IMR-90 (cell line): ENCODE results near the gene PRELP. TPM values are rescaled to one million over a fixed set of nuclear protein-coding genes. Genes with fewer than 3 reads are reported as not detected.

Experiments
- ATAC-seq: fragments of 200-7000 bp; cut with Tn5 transposase; 2 replicates; pipeline ENCODE4 v1.9.1; 2020; ENCODE audit warnings: low read depth, mild to moderate bottlenecking, moderate library complexity
- BruUV-seq: library from RNA; stranded (reverse); fragments of 400-500 nt; replicated peaks from 2 replicates; lab custom pipeline; 2021; lab: Mats Ljungman, UMichigan
- CTCF ChIA-PET: fragments of 300-600 bp; formaldehyde crosslinking; extraction: SDS; loops from one replicate; lab custom pipeline; 2021; ENCODE audit warnings: antibody characterized with exemption; lab: Yijun Ruan, JAX
- POLR2A ChIA-PET: fragments of 300-600 bp; sonication (Branson Sonifier 250); formaldehyde crosslinking; loops from one replicate; lab custom pipeline; 2022; ENCODE audit warnings: antibody characterized with exemption; ENCODE audit not compliant: unreplicated experiment; lab: Charles Lee
- DNase-seq: peaks from one replicate; pipeline ENCODE4 v3.0.0; 2013
- H2AFZ ChIP-seq: replicated peaks from 2 replicates; pipeline ENCODE3; 2013; ENCODE audit warnings: low read length, mild to moderate bottlenecking; ENCODE audit not compliant: poor library complexity
- H2AK5ac ChIP-seq: 2 replicates; pipeline ENCODE4 v1.6.1; 2013; ENCODE audit warnings: low read depth, low read length, inconsistent platforms
- H2AK9ac ChIP-seq: replicated peaks from 2 replicates; pipeline ENCODE3; 2013; ENCODE audit warnings: mild to moderate bottlenecking, low read depth, low read length, moderate library complexity; ENCODE audit not compliant: poor library complexity
- H2BK120ac ChIP-seq: 2 replicates; pipeline ENCODE4 v1.6.1; 2013; ENCODE audit warnings: low read depth, low read length, inconsistent platforms
- H2BK15ac ChIP-seq: 3 replicates; pipeline ENCODE4 v1.6.1; 2013; ENCODE audit warnings: low read depth, low read length, inconsistent platforms
- H2BK20ac ChIP-seq: 2 replicates; pipeline ENCODE4 v1.6.1; 2013; ENCODE audit warnings: low read depth, mild to moderate bottlenecking, inconsistent platforms, low read length, moderate library complexity
- H2BK5ac ChIP-seq: 2 replicates; pipeline ENCODE4 v1.6.1; 2013; ENCODE audit warnings: mild to moderate bottlenecking, low read depth, low read length, inconsistent platforms; ENCODE audit not compliant: poor library complexity, severe bottlenecking
- H3K14ac ChIP-seq: replicated peaks from 2 replicates; pipeline ENCODE4 v1.6.1; 2013; ENCODE audit warnings: low read depth, low read length, inconsistent platforms
- H3K18ac ChIP-seq: 2 replicates; pipeline ENCODE4 v1.6.1; 2013; ENCODE audit warnings: low read depth, low read length, control low read depth
- H3K23ac ChIP-seq: 2 replicates; pipeline ENCODE4 v1.6.1; 2013; ENCODE audit warnings: low read depth, low read length, inconsistent platforms
- H3K27ac ChIP-seq: 2 replicates; pipeline ENCODE4 v1.5.1; 2013; ENCODE audit warnings: mild to moderate bottlenecking, control low read depth, low read length; ENCODE audit not compliant: insufficient read depth
- H3K27me3 ChIP-seq: 2 replicates; pipeline ENCODE4 v1.6.1; 2013; ENCODE audit warnings: low read length; ENCODE audit not compliant: control insufficient read depth, insufficient read depth
- H3K36me3 ChIP-seq: 2 replicates; pipeline ENCODE4 v1.6.1; 2013; ENCODE audit warnings: low read length, mixed read lengths; ENCODE audit not compliant: control insufficient read depth, insufficient read depth
- H3K4ac ChIP-seq: 2 replicates; pipeline ENCODE4 v1.6.1; 2013; ENCODE audit warnings: low read depth, low read length, inconsistent platforms
- H3K4me1 ChIP-seq: 2 replicates; pipeline ENCODE4 v1.6.1; 2013; ENCODE audit warnings: low read length, mixed read lengths; ENCODE audit not compliant: control insufficient read depth, insufficient read depth
- H3K4me2 ChIP-seq: 2 replicates; pipeline ENCODE4 v1.6.1; 2013; ENCODE audit warnings: low read depth, mild to moderate bottlenecking, control low read depth, low read length, moderate library complexity
- H3K4me3 ChIP-seq: 2 replicates; pipeline ENCODE4 v1.5.1; 2013; ENCODE audit warnings: low read depth, mild to moderate bottlenecking, control low read depth, low read length, moderate library complexity; ENCODE audit not compliant: insufficient read depth
- H3K56ac ChIP-seq: 2 replicates; pipeline ENCODE4 v1.6.1; 2013; ENCODE audit warnings: low read length, inconsistent platforms; ENCODE audit not compliant: insufficient read depth; ENCODE audit errors: extremely low read depth
- H3K79me1 ChIP-seq, 2 experiments: 2 replicates each; pipeline ENCODE4 v1.6.1; 2013; ENCODE audit warnings: low read length in 2 of 2, inconsistent platforms in 1 of 2, low read depth in 1 of 2
- H3K9ac ChIP-seq: 2 replicates; pipeline ENCODE4 v1.6.1; 2013; ENCODE audit warnings: low read depth, low read length, control low read depth
- H3K9me1 ChIP-seq: 2 replicates; pipeline ENCODE4 v1.6.1; 2013; ENCODE audit warnings: low read length, inconsistent platforms; ENCODE audit not compliant: insufficient read depth
- H3K9me3 ChIP-seq: 2 replicates; pipeline ENCODE4 v1.6.1; 2013; ENCODE audit warnings: low read length; ENCODE audit not compliant: control insufficient read depth, insufficient read depth
- H4K20me1 ChIP-seq: 2 replicates; pipeline ENCODE4 v1.6.1; 2013; ENCODE audit warnings: low read length, inconsistent platforms; ENCODE audit not compliant: insufficient read depth
- H4K5ac ChIP-seq: 2 replicates; pipeline ENCODE4 v1.6.1; 2013; ENCODE audit warnings: mild to moderate bottlenecking, low read depth, low read length, control low read depth
- H4K8ac ChIP-seq, 2 experiments: 2 replicates each; pipeline ENCODE4 v1.6.1; 2013; ENCODE audit warnings: low read depth in 2 of 2, low read length in 2 of 2, control low read depth in 1 of 2, inconsistent platforms in 1 of 2
- H4K91ac ChIP-seq: 2 replicates; pipeline ENCODE4 v1.6.1; 2013; ENCODE audit warnings: low read depth, low read length, inconsistent platforms; ENCODE audit not compliant: insufficient read depth
- BHLHE40 ChIP-seq: fragments of 150-350 bp; IDR thresholded peaks from 2 replicates; pipeline ENCODE4 v1.6.1; 2016; ENCODE audit warnings: mild to moderate bottlenecking, low read depth, low read length
- CHD1 ChIP-seq: IDR thresholded peaks from 2 replicates; pipeline ENCODE4 v1.6.1; 2012; ENCODE audit warnings: low read depth, low read length, improper control_type of control experiment
- FOS ChIP-seq: fragments of 150-350 bp; IDR thresholded peaks from 2 replicates; pipeline ENCODE4 v1.6.1; 2016; ENCODE audit warnings: low read depth, low read length
- MAFK ChIP-seq: IDR thresholded peaks from 2 replicates; pipeline ENCODE4 v1.6.1; 2012; ENCODE audit warnings: low read depth, low read length, improper control_type of control experiment
- MAZ ChIP-seq: IDR thresholded peaks from 2 replicates; pipeline ENCODE4 v1.6.1; 2012; ENCODE audit warnings: low read depth, mild to moderate bottlenecking, low read length, improper control_type of control experiment, moderate library complexity, borderline replicate concordance
- POLR2A ChIP-seq: IDR thresholded peaks from 2 replicates; pipeline ENCODE4 v1.6.1; 2012; ENCODE audit warnings: mild to moderate bottlenecking, low read depth, low read length
- RAD21 ChIP-seq: IDR thresholded peaks from 2 replicates; pipeline ENCODE4 v1.6.1; 2012; ENCODE audit warnings: low read length, improper control_type of control experiment
- RCOR1 ChIP-seq: IDR thresholded peaks from 2 replicates; pipeline ENCODE4 v1.6.1; 2012; ENCODE audit warnings: mild to moderate bottlenecking, low read length, improper control_type of control experiment; ENCODE audit not compliant: insufficient replicate concordance
- RFX5 ChIP-seq: IDR thresholded peaks from 2 replicates; pipeline ENCODE4 v1.8.0; 2012; ENCODE audit warnings: low read depth, mild to moderate bottlenecking, low read length, moderate library complexity
- WGBS, 2 experiments: methylation state at CpG; one replicate each; pipeline versions ENCODE4 v1.1.5 to v1.1.7; 2013; ENCODE audit warnings: missing lambda C conversion rate in 2 of 2; ENCODE audit not compliant: insufficient read length in 1 of 2; ENCODE audit errors: extremely low coverage in 2 of 2; 5-methylcytosine and 5-hydroxymethylcytosine counted together
- dilution Hi-C: fragments of 300-500 bp; cut with HindIII; formaldehyde crosslinking; loops from one replicate; pipeline ENCODE4 v1.14.3; 2018; ENCODE audit warnings: low sequenced_read_pairs; ENCODE audit not compliant: unreplicated experiment
- in situ Hi-C: fragments of 300-500 bp; cut with MboI; formaldehyde crosslinking; loops from 3 replicates; pipeline ENCODE4 v1.14.3; 2019; ENCODE audit warnings: low sequenced_read_pairs, inconsistent platforms, mixed read lengths
- intact Hi-C: fragments of 100-400 bp; cut with micrococcal nuclease; formaldehyde crosslinking; loops from 2 replicates; pipeline ENCODE4 v1.10.0; 2022
- polyA plus RNA-seq, 3 experiments: library from polyadenylated mRNA; depleted of rRNA; stranded (reverse); fragments of >200 nt; gene quantifications; 2 replicates each; pipeline ENCODE4 v1.2.3, GENCODE V29; 2012; ENCODE audit warnings: low replicate concordance in 1 of 3
- total RNA-seq: library from RNA; depleted of rRNA; stranded (reverse); fragments of >200 nt; gene quantifications from 2 replicates; pipeline ENCODE4 v1.2.3, GENCODE V29; 2012
- TF ChIP-seq, protein P1 (sequence below): fragments of 150-350 bp; IDR thresholded peaks from 2 replicates; pipeline ENCODE4 v1.6.1; 2016; ENCODE audit warnings: low read depth, mild to moderate bottlenecking, low read length, moderate library complexity, borderline replicate concordance
- TF ChIP-seq, protein P2 (sequence below): fragments of 150-350 bp; IDR thresholded peaks from 2 replicates; pipeline ENCODE4 v1.6.1; 2017; ENCODE audit warnings: mild to moderate bottlenecking, antibody characterized with exemption, low read length, low read depth

The PRELP gene
- total and polyA plus RNA-seq, 2 of the 4 experiments (the other 2 are of a cell fraction): 0.56 TPM; not detected in 1

DNA sequence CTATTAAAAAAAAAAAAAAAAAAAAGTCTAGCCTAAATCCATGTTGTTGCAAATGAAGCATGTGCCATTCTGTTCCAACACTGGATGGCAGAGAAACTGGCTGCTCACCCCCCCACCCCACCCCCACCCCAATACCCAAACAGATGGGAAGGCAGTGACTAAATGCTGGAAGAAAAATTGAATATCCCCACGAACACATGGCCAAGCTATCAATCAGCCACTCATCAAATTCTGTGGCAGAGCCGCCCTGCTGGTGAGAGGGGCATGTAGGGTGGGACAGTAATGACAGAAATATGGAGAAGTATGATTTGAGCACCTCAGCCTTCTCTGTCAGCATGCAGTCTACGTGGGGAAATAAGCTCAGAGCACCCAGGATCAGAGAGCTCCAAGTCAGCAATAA, 52.5 kb downstream of the PRELP start:
- Histone ChIP-seq H3K9ac (no peak overlapping the region), H2BK15ac (no peak overlapping the region), H3K27me3 (no peaks in the 10 kb centered on the region), H3K36me3 (no peaks in the 10 kb centered on the region), H2BK20ac (no peak overlapping the region), H3K9me1 (peaks cover 8% of the 10 kb centered on the region), H3K4me1 (no peaks in the 10 kb centered on the region), H3K4me2 (no peak overlapping the region), H4K8ac (no peak overlapping the region), H3K4ac (no peak overlapping the region), H3K56ac (no peak overlapping the region), H2AK5ac (peak overlapping the region; percentile 17; the same call in 1 of the 2 replicates), H3K4me3 (no peak overlapping the region), H4K91ac (no peak overlapping the region), H4K20me1 (no peaks in the 10 kb centered on the region), H3K14ac (no peak overlapping the region), H4K5ac (no peak overlapping the region), H2AK9ac (no peak overlapping the region), H3K27ac (no peak overlapping the region), H2BK120ac (no peak overlapping the region), H3K9me3 (no peaks in the 10 kb centered on the region), H2BK5ac (no peak overlapping the region), H3K23ac (no peak overlapping the region), H2AFZ (no peak overlapping the region), H3K18ac (no peak overlapping the region), H3K79me1 (no peaks in the 10 kb centered on the region)
- no peak for DNase-seq
- intact Hi-C loops (no loop called here), dilution Hi-C loops (no loop called here), in situ Hi-C loops (no loop called here)
- no TSS peak for BruUV-seq
- ATAC-seq: no peak
- POLR2A ChIA-PET: interaction anchor here (0.7 kb wide), 1 partner anchor 17 kb away, joined by 3 read pairs; no protein-coding TSS in a partner anchor
- TF ChIP-seq POLR2A: no peak
- TF ChIP-seq, protein P1, sequence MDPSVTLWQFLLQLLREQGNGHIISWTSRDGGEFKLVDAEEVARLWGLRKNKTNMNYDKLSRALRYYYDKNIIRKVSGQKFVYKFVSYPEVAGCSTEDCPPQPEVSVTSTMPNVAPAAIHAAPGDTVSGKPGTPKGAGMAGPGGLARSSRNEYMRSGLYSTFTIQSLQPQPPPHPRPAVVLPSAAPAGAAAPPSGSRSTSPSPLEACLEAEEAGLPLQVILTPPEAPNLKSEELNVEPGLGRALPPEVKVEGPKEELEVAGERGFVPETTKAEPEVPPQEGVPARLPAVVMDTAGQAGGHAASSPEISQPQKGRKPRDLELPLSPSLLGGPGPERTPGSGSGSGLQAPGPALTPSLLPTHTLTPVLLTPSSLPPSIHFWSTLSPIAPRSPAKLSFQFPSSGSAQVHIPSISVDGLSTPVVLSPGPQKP: no peak
- no peak for TF ChIP-seq MAZ
- TF ChIP-seq RFX5: no peak
- no peak for TF ChIP-seq BHLHE40
- no peak for TF ChIP-seq CHD1
- TF ChIP-seq RAD21: no peak
- TF ChIP-seq MAFK: no peak
- TF ChIP-seq, protein P2, sequence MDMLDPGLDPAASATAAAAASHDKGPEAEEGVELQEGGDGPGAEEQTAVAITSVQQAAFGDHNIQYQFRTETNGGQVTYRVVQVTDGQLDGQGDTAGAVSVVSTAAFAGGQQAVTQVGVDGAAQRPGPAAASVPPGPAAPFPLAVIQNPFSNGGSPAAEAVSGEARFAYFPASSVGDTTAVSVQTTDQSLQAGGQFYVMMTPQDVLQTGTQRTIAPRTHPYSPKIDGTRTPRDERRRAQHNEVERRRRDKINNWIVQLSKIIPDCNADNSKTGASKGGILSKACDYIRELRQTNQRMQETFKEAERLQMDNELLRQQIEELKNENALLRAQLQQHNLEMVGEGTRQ: no peak
- TF ChIP-seq RCOR1: no peak
- no peak for TF ChIP-seq FOS
- CTCF ChIA-PET: interaction anchor here (0.6 to 1.2 kb wide), 2 partner anchors 11 to 95 kb away, joined by 3 read pairs; no protein-coding TSS in a partner anchor
- no CpG with 5 or more reads among the region's 3 CpGs for WGBS, 2 experiments
